OCI-M1 (cell line): ENCODE measurements around the gene RAB8A.

Source experiments
- DNase-seq: peaks from one replicate; lab custom pipeline; 2025; lab: John Stamatoyannopoulos, UW

The RAB8A gene

GRCh38 chr19:16180611-16181010 lies 68.9 kb downstream of the RAB8A start:
- DNase-seq = no peak
